ENCODE results near the gene AHCYL2.

Gene AHCYL2

DNA sequence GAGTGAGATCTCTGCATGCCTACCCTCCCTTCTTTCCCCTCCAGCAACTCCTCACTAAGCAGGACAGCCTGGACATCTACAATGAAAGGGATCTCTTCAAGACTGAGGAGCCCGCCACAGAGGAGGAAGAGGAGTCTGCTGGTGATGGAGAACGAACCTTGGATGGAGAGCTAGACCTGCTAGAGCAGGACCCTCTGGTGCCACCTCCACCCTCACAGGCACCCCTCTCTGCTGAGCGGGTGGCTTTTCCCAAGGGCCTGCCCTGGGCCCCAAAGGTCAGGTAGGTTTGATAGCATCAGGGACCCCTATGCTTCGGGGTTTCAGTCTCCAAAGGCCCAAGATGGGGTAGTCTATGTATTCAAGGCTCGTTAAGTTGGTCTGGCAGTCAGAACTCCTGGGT lies 233.3 kb downstream of the AHCYL2 start:
- DNase-seq = no peak
- TF ChIP-seq, protein P1, sequence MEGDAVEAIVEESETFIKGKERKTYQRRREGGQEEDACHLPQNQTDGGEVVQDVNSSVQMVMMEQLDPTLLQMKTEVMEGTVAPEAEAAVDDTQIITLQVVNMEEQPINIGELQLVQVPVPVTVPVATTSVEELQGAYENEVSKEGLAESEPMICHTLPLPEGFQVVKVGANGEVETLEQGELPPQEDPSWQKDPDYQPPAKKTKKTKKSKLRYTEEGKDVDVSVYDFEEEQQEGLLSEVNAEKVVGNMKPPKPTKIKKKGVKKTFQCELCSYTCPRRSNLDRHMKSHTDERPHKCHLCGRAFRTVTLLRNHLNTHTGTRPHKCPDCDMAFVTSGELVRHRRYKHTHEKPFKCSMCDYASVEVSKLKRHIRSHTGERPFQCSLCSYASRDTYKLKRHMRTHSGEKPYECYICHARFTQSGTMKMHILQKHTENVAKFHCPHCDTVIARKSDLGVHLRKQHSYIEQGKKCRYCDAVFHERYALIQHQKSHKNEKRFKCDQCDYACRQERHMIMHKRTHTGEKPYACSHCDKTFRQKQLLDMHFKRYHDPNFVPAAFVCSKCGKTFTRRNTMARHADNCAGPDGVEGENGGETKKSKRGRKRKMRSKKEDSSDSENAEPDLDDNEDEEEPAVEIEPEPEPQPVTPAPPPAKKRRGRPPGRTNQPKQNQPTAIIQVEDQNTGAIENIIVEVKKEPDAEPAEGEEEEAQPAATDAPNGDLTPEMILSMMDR (IDR thresholded peaks at IDR 0.05; ENCODE audit: low read depth, low read length) = no peak
- peaks cover 6% of the 10 kb centered on the region; the same call in 1 of the 2 replicates for H3K36me3 ChIP-seq
- H3K4me1 ChIP-seq = no peaks in the 10 kb centered on the region
- H3K27me3 ChIP-seq = no peaks in the 10 kb centered on the region
- no peak overlapping the region for H3K4me3 ChIP-seq (ENCODE audit: low read depth, low read length)
- no peaks in the 10 kb centered on the region for H3K9me3 ChIP-seq

DNA sequence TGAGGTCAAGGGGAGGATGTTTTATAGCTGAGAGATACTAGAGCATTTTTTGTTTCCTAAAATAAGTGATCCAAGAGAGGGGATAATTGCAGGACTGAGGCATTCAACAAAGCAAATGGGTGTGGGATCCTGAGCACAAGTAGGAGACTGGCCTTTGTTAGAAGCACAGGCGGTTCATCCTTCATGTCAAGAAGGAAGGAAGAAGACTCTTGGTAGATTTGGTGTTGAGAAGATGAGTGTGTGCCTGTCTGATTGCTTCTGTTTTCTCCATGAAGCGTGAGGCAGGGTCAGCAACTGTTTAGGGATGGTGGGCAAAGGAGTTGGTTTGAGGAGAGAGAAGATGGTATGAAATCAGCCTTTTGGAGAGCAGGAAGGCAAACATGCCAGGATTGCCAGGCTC lies 237.0 kb downstream of the AHCYL2 start:
- DNase-seq = no peak
- Histone ChIP-seq H3K27me3 (no peaks in the 10 kb centered on the region), H3K4me1 (peaks cover 3% of the 10 kb centered on the region; the same call in 1 of the 2 replicates), H3K4me3 (ENCODE audit: low read depth, low read length) (no peak overlapping the region), H3K36me3 (peaks cover 6% of the 10 kb centered on the region; the same call in 1 of the 2 replicates), H3K9me3 (no peaks in the 10 kb centered on the region)
- TF ChIP-seq, protein P1 (IDR thresholded peaks at IDR 0.05; ENCODE audit: low read depth, low read length) = no peak

DNA sequence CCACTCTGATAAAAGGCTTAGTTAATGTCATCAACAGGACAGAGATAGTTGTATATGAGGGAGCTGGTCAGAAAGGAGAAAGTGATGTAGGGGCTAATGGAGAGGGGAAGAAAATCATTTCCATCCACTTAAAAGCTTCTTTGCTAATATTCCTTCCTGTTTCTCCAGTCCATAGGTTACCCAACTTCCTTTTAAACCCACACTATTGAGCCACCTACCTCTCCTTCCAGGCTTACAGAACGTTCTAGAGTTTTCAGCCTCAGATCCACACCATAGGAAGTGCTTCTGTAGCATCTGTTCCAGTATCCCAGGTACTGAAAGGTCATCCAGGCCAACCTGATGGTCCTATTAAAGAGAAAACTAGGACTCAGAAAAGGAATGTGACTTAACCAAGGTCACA lies 237.6 kb downstream of the AHCYL2 start:
- Histone ChIP-seq H3K4me1 (peaks cover 3% of the 10 kb centered on the region; the same call in 1 of the 2 replicates), H3K36me3 (peaks cover 2% of the 10 kb centered on the region; the same call in 1 of the 2 replicates)
- DNase-seq = no peak

DNA sequence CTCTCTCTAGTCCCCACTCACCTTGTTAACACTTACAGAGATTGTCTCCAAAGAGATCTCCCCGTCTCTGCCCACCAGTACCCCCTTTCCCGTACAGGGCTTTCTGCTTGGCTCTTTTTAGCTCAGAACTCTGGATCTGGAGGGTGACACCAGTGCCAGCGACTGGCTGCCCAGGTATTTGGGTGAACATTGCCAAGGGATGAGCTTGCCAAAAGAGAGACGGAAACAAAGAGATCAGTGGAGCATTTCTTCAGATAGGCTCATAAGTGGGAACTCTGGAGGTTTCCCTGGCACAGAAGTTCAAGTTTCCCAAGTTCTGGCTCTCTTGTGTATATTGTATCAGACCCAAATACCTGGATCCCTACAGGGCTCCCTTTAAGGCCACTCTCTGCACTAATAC lies 239.4 kb downstream of the AHCYL2 start:
- Histone ChIP-seq H3K9me3 (no peaks in the 10 kb centered on the region), H3K4me3 (ENCODE audit: low read depth, low read length) (no peak overlapping the region), H3K27me3 (no peaks in the 10 kb centered on the region), H3K36me3 (no peaks in the 10 kb centered on the region), H3K4me1 (peaks cover 3% of the 10 kb centered on the region; the same call in 1 of the 2 replicates)
- TF ChIP-seq, protein P1 (IDR thresholded peaks at IDR 0.05; ENCODE audit: low read depth, low read length) = no peak
- no peak for DNase-seq

More for the DNA sequence above, 237.6 kb downstream of the AHCYL2 start:
- Histone ChIP-seq H3K27me3 (no peaks in the 10 kb centered on the region), H3K4me3 (ENCODE audit: low read depth, low read length) (no peak overlapping the region), H3K9me3 (no peaks in the 10 kb centered on the region)
- TF ChIP-seq, protein P1 (IDR thresholded peaks at IDR 0.05; ENCODE audit: low read depth, low read length) = no peak

DNA sequence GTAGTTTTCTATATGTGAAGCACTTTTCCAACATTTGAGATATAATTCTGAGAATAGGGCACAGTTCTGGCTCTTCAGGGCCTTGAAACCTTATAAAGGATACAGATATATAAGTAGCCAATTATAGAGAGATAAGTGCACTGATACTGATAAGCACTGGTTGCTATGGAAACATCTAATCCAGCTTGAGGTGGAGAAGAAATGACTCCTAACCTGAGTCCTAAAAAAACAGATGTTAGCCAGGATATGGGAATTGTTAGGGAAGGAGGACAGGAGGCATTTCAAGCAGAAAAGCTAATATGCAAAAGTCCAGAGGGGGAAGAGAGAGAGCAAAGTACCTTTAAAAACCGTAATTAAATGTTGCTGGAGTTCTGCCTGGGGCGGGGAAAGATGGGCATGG lies 240.2 kb downstream of the AHCYL2 start:
- Histone ChIP-seq H3K27me3 (no peaks in the 10 kb centered on the region), H3K4me3 (ENCODE audit: low read depth, low read length) (no peak overlapping the region), H3K4me1 (peaks cover 3% of the 10 kb centered on the region; the same call in 1 of the 2 replicates), H3K9me3 (no peaks in the 10 kb centered on the region), H3K36me3 (no peaks in the 10 kb centered on the region)
- DNase-seq = no peak
- TF ChIP-seq, protein P1 (IDR thresholded peaks at IDR 0.05; ENCODE audit: low read depth, low read length) = no peak

DNA sequence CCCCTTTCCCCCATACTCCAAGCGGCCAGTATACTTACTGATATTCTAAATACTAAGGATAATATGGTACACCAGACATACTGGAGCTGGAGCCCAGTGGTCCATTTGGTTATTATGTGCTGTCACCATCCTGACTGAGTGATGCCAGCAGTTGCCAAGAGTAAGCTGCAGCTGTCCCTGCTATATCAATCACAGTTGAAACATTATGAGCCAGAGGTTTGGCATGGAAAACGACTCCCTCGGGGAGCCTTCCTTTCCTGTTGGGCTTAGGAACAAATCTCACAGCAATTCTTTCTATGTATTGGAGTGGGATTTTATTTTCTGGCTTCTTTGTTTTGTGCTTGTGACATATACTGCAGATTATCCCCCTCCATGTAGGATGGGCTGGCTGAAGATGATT lies 242.0 kb downstream of the AHCYL2 start:
- no peaks in the 10 kb centered on the region for H3K36me3 ChIP-seq
- TF ChIP-seq, protein P1 (IDR thresholded peaks at IDR 0.05; ENCODE audit: low read depth, low read length) = no peak
- peaks cover 3% of the 10 kb centered on the region; the same call in 1 of the 2 replicates for H3K4me1 ChIP-seq
- H3K27me3 ChIP-seq = no peaks in the 10 kb centered on the region
- H3K4me3 ChIP-seq (ENCODE audit: low read depth, low read length) = no peak overlapping the region
- peak; percentile 22 for DNase-seq
- no peaks in the 10 kb centered on the region for H3K9me3 ChIP-seq
